Hippocampal formation (tissue), 2 donors: ENCODE measurements around the gene ADH1B.
"Not testable (repeated sequence)": the region's sequence is repeated elsewhere in the genome, so short reads cannot be mapped to it uniquely, and the experiment has no call there.

ENCODE experiments used
- DNase-seq, 2 donors: peaks; one replicate each; lab custom pipeline; 2025; lab: John Stamatoyannopoulos, UW

The ADH1B gene

DNA sequence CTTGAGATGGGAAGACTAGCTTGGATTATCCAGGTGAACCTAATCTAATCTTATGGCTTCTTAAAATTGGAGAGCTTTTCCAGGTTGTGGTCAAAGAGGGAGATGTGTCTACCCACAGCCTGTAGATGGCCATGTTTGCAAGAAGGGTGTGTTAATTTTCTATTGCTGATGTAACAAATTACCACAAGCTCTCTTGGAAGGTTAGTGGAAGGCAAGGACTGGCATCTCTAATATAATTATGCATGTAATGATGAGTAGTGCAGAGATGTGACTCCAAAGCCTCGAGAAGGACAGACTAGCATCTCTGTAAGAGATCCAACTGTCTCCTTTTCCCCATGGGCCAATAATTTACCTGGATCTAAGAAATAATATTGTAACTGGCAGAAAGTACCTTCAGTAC, 3.2 kb upstream of the ADH1B start:
- no peak for DNase-seq

DNA sequence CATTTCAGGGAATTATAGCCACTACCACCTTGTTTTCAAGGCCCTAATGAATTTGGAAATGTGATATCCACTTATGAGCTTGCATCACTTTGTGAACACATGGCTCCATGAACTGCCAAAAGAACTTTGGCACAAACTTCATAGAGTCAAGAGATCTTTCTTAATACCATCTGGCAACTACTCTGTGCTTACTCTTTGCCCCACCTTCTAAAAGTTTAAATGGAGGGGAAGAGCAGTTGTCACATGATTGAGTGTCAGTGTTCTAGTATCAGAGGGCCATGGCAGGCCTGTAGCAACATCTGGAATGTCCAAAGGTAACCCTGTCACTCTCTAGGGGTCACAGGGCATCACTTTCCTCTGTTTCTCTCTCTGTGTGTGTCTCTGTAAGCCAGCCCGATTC, 2.6 kb upstream of the ADH1B start:
- no peak for DNase-seq

DNA sequence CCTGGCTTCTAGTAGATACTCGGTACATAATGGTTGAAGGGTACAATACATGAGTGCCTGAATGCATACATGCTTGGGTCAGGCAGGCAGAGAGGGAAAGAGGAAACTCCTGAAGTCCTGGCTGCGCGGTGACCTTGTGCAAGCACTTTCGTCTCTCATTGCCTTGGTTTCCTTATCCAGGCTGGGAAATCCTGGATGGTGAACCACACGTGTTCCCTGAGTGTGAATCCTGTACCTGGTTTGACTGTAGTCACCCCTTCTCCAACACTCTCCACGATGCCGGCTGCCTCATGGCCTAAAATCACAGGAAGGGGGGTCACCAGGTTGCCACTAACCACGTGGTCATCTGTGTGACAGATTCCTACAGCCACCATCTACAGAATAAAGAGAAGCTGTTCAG, 3.4 kb downstream of the ADH1B start:
- DNase-seq: not testable (repeated sequence)

DNA sequence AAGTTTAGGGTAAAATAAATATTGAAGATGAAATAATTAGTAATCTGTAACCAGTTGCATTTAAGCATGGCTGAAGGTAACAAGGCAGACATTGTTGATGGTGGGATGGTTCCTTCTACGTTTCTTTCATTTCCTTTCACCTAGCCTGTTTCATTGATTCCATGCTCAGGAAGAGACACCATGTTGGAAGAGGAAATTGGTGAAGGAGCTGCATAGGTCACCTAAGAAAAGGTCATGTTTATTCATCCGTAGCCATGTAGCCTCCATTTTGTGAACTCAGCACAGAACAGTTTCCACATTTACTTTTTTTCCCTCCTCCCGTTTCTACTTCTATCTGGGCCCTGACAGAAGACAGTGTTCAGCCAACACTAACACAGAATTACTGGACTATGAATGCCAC, 3.8 kb downstream of the ADH1B start:
- DNase-seq: no peak

DNA sequence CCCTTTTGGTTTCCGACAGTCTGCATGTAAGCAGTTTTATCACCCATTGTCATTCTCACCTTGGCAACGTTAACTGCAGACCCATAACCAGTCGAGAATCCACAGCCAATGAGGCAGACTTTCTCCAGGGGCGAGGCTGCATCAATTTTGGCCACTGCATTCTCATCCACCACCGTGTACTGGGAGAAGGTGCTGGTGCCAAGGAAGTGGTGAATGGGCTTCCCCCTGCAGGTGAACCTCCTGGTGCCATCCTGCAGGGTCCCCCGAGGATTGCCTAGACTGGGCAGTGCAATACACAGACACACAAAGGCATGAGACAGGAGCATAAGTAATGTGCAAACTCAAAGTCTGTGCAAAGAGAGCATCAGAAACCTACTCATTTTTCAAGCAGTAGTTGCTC, 5.4 kb downstream of the ADH1B start:
- no peak for DNase-seq

DNA sequence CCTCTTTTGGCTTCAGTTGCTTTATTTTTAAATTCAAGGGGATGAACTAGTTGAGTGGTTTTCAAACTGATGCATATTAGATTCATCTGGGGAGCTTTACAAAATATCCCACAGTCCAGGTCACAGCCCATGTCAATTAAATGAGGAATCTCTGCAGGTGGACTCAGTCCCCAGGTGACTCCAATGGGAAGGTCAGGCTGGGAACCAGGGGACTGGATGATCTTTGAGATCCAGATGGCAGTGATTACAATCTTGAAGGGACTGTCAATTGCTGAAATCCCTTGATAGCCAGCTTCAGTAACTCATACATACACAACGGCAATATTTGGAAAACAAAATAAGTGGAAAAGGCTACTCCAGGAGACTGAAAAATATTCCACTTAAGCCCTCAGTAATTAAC, 7.0 kb downstream of the ADH1B start:
- DNase-seq: no peak

DNA sequence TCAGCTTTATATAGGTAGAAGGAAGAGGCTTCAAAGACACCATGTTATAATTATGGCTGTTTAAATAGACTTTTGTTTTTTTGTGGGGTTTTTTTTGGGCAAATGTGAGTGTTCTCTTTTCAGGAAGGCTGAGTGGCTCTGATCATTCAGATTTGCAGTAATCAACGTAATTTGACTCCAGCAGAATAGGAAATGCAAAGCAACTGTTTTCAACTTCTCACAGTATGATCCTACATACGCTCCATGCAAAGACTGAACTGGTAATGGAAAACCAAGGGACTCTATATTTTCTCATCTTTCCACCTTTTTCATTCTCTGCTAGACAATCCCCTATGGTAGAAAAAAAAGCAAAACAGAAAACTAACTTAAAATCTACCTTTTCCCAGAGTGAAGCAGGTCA, 10.8 kb downstream of the ADH1B start:
- no peak for DNase-seq

DNA sequence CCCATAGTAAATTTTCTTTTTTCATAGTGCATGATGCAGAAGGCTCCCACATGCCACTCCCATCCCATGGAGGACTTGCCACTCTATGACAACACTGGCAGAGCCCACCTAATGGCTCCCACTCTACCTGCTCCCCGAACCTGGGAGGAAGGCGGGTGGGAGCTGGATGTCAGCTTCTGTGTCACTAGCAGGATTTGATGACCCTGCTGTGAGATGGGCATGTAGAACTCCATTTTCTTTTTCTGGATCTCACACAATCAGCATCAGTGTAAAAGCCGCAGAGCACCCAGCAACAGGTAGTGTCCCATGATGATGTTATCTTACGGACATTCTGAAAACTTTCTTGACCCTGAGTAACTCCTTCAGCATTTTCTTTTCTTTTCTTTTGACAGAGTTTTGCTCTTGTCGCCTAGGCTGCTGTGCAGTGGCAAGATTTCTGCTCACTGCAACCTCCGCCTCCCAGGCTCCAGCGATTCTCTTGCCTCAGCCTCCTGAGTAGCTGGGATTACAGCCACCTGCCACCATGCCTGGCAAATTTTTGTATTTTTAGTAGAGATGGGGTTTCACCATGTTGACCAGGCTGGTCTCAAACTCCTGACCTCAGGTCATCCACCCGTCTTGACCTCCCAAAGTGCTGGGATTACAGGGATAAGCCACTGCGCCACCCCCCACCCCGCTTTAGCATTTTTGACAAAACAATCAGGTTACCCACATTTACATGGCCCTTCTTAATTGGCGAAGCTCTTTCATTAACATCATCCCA, 15.4 kb downstream of the ADH1B start:
- no peak for DNase-seq

DNA sequence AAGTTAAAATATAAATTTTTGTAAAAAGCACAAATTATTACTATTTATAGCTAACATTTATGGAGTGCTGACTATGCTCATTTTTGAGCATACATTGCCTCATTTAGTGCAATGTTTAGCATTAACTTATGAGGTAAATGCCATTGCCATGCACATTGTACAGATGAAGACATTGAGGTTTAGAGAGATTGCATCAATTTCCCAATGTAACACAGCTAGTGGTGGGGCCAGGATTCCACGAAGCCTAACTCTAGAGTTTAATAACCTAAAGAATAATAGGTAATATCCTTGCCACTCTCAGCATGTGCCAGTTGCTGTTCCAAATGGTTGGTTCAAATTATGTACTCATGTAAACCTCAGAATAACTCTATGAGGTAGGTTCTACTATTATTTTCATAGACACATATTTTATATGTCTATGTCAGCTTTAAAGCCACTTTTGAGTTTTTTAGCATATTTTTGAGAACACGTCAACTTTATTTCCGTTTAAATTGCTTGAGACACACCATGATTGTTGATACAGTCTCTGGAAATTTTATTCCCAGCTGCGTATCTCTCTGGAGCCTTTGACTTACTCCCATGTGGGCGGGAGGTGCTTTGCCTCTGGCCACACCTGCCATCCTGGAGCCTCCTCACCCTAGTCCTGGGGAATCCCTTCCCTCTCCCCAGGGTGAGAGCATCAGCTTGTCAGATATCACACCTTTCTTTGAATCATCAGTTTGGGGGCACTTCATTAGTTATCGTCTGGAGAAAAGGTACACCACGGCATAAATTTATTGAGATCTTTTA, 19.6 kb downstream of the ADH1B start:
- no peak for DNase-seq

DNA sequence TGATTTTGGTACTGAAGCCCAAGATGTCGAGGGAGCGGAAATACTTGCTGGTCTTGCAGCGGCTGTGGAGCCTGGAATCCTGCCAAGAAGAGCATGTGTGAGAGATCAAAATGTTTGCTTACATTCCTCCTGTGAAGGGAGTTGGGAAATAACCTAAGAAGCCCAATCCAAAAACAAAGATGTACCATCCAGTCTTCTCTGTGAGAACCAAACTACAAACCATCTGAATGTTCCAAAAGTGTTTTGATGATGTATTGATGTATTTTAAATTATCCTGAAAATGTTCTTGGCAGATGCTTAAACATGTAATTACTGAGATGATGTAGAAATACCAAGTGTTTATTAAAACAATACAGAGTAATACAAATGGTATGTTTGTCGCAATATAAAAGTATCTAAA, 20.3 kb downstream of the ADH1B start:
- DNase-seq: peak in 1 of 2 donors; percentile 1

DNA sequence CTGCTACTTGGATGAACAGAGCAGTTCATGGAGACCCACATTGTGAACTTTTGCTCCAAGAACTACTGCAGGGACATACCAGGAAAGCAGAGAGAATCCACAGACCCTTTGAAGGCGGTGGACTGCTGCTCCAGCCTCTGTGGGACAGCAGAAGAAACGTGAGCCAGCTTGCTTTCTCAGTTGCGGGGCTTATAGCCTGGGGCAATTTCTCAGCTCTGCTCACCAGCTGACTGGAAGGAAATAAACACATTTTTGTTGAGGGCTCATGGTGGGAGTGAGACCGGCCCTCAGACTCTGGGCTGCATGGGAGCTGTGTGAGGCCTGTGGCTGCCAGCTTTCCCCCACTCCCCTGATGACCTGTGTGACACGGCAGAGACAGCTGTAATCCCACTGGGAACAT, 27.8 kb downstream of the ADH1B start:
- DNase-seq: no peak

DNA sequence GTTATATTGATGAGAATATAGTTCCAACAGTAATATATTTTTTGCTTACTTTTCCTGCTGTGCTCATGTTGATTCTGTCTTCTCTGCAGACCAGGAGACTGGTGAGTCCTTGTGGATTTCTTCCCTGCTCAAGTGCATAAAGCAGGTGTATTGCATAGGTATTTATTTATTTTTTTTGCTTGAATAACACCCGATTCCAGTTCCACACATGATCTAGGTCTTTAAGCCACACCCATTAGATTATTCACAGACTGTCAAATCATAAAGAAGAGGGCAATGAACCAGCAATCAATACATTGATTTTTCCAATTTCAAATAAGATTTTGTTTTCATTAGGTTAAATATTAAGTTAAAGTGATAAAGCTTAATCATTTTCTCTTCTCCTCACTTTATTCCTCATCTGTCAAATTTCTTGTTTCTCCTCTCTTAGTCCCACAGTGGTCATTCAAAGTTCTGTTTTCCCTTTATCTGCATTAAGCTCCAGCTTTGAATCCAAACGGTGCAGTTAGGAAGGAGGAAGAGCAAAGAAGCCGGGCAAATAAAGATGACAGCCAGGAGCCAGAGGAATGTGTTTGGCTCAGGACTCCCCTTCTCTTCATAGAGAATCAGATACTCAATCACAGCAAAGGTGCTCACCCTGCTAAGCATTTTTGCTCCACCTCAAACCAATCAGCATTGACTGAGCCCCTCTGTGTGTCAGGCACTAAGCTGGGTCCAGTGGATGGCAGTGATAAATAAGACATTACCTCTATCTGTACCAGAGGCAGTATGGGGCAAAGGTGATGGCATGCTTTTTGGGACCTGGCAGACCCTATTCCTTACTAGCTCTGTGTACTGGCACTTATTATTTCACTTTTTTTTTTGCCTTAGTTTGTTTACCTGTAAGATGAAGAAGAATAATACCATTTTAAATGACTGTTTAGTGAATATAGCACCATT, 30.1 kb downstream of the ADH1B start, which contains the start of gene ADH1A:
Gene ADH1A, minus strand, starts transcription at position 138 of the 939 bp plus-strand sequence. Its CDS starts 71 bp downstream, at position 67.
- DNase-seq: no peak

DNA sequence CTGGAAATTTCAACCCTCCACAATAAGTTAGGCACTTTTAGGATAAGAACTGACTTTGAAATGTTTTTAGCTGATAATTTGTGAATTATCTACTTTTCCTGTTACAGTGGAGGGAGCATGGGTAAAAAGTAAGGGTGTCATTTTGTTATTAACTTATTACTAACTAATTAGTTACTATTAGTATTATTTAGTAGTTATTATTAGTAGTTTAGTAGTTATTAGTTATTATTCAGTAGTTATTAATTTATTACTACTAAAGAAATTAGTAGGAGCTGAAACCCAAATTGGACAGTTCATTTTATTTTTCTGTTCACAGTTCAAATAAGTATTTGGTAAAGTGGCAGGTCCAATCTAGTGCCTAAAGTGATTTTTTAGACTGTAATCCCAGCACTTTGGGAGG, 35.8 kb downstream of the ADH1B start:
- DNase-seq: no peak

DNA sequence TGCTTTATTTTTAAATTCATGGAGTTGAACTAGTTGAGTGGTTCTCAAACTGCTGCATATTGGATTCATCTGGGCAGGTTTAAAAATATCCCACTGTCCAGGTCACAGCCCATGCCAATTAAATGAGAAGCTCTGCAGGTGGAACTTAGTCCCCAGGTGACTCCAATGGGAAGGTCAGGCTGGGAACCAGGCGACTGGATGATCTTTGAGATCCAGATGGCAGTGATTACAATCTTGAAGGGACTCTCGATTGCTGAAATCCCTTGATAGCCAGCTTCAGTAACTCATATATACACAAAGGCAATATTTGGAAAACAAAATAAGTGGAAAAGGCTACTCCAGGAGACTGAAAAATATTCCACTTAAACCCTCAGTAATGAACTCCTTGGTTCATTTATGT, 38.5 kb downstream of the ADH1B start:
- DNase-seq: no peak

DNA sequence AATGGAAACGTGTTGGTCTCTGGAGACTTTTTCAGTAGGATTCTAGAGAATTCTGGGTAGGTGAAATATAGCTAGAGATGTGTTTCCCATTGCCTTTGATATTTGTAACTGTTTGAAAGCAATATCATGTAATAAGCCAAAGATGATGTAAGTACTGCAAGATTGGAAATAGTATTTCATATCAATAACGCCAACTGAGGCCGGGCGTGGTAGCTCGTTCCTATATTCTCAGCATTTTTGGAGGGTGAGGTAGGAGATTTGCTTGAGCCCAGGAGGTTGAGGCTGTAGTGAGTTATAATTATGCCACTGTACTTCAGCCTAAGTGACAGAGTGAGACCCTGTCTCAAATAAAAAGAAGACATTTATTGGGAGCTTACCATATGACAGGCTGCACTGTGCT, 39.9 kb downstream of the ADH1B start:
- DNase-seq: no peak

DNA sequence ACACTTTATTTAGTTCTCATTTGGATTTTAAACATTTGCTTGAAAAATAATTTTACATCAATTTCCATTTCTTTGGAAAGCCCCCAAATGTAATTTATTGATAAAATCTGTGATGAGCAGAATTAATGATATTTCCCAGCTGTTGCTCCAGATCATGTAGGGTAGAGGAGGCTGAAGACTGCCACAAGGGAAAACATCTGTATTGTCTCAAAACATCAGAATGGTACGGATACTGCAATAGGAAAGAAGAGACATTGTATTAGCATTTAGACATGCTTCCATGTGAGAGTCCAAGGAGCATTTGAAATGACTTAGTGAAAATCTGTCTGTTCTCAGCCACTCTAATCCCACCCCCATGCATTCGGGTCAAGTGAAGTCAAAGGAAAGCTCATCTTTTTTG, 44.8 kb downstream of the ADH1B start:
- DNase-seq: no peak

DNA sequence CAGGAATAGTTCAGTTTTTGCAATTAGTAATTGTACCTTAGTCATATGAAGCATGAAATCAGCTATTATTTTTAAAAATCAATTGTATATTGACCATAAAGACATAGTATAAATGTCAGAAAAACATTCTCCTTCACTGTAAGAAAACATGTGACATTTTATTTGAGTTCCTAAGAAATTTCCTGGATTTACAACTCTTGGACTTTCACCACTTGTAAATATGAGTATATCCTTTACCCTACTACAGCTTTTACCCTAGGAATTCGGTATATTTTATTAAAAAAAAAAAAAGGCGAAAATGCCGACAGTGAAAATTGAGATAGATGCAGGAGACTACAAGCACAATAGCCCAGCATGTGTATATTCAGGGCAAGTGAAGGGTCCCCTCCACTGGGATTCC, 45.3 kb downstream of the ADH1B start:
- DNase-seq: no peak

DNA sequence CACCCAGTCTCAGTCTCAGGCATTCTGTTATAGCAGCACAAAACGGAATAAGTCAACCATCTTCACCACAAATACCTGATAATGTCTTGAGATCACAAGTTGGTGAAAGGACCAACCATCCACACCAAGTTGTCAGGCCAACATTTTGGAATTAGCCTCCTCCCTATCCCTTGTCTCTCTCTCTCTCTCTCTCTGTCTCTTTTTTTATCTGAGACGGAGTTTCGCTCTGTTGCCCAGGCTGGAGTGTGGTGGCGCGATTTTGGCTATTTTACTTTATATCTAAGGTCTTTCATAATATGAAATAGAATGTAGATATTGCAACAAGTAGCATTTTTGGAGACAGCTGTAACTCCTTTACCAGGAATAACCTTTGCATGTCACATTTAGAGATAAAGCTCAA, 46.2 kb downstream of the ADH1B start:
- DNase-seq: no peak

DNA sequence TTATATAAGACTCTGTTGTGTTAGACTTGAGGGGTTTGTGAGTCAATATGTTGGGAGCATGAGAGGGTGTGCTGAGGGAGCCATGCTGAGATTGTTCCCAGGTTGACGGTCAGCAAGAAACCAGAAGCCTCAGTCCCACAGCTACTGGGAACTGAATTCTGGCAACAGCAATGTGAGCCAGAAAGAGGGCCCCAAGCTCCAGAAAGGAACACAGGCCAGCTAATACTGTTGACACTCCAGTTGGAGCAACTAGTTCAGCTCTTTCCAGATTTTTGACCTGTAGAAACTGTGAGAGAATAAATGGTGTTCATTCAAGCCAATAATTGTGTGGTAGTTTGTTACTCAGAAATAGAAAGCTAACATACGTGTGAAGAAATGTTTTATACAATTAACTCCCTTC, 47.5 kb downstream of the ADH1B start:
- DNase-seq: no peak

DNA sequence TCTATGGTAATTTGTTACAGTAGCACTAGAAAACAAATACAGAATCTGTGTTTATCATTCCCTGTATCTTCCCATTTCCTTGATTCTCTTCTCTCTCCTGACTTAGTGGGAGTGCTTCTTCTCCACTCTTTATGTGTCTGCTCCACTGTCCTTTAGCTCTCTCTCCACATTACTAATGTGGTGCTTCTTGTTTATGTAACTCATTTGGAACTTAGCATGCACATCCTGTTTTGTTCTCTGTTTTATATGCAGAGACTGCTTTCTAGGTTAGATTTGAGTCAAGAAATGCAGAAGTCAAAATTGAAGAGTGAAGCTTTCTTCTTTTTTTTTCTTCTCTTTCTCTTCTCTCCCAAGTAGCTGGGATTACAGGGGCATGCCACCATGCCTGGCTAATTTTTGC, 56.3 kb downstream of the ADH1B start:
- no peak for DNase-seq
